HG03097 (cell line): Measurements from ENCODE around the gene TSPAN9.

ENCODE experiments used
- ATAC-seq: cut with Tn5 transposase; IDR thresholded peaks from one replicate; pipeline ENCODE4 v1.9.1; 2021; ENCODE audit not compliant: unreplicated experiment, low FRiP score

Gene TSPAN9

GRCh38 chr12:3241621-3242020, 164.4 kb downstream of the TSPAN9 start:
- no peak for ATAC-seq

GRCh38 chr12:3242199-3242863, 165.2 kb downstream of the TSPAN9 start:
- no peak for ATAC-seq

DNA sequence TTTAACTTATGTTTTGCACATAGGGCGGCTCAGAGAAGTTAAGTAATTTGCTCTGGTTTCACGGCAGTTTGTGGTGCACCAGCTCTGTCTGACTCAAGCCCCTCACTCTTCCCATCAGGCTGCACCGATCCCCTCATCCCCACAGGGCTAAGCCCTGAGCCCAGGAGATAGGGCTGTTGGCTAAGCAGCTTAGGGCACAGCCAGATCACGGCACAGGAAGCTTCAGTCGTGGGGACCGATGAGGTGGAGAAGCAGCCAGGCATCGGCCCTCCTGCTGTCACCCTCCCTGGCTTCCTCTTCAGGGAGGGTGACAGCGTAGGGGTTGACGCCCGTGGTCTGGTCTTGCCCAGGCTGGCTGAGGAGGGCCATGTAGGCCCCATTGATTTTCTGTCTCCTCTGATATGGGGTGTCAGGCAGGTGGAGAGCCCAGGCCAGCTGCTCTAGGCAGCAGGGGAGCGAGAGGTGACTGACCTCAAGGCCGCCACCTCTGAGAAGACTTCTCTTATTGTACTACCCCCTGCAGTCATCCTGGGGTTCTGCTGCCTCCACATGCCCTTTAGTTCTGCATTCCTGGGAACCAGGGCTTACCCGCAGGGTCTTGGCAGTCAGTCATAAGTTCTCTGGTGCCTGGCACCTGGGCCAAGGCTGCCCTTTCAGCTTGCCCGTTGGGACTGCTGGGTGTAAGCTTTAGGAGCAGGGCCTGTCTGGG, 166.4 kb downstream of the TSPAN9 start:
- ATAC-seq: no peak

- ATAC-seq: no peak
These were observed 167.1 kb downstream of the TSPAN9 start for GRCh38 chr12:3244219-3244750.

DNA sequence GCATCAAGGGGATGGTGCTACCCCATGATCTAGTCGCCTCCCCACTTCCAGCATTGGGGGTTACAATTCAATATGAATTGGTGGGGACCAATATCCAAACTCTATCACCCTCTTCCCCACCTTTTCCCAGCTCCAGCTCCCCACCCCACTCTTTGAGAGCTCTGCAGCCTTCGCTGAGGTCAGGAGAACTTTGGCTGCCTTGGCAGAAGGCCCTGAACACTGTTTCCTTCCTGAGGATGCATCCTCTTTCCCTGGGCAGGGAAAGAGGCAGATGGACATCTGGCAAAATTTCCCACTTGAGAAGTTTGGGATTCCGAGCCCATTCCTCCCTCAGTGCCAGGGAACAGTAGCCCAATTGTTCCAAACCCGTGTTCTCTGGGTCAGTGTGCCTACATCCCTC, 169.1 kb downstream of the TSPAN9 start:
- ATAC-seq: no peak

GRCh38 chr12:3247077-3247476, 169.9 kb downstream of the TSPAN9 start:
- no peak for ATAC-seq

DNA sequence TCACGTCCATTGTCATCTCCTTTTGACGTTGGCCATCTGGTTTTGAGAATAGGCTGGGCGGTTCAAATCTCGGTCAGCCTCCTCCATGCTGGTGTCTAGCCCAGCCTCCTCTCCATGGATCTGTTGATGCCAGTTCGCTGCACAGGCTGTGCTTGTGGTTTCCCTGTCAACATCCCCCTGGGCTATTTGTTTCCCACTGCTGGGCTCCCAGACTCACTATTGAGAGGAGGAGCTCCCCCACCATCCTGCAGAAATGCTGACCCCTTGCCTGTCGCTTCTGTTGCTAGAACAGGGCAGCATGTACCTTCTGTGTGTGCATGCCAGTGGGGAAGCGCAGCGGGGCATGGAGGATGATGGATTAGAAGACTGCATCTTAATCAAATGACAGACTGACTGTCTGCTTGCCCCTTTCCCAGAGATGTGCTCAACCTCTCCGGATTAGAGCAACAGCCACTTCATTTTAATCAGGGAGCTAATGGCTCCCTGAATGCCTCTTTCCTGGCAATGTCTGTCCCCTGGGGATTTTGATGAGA, 170.5 kb downstream of the TSPAN9 start:
- no peak for ATAC-seq

GRCh38 chr12:3249081-3249800, 172.1 kb downstream of the TSPAN9 start:
- ATAC-seq: no peak

GRCh38 chr12:3250034-3250433, 172.9 kb downstream of the TSPAN9 start:
- ATAC-seq: no peak

DNA sequence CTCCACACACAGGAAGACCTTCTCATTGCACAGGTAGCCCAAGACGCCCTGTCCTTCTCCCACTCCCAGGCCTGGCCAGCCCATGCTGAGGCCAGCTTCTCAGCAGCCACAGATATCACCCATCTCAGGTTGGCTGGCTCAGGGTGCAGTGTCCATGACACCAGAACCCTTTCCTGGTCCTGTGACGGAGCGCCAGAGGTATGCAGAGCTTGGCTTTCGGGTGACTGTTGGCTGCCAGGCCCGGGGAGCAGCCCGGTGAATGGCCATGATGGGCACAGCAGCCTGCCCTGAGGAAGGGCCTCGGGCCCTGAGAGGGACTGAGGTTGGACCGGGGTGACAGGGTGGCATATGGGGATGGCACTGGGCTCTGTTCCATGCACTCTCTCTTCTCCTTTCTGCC, 173.4 kb downstream of the TSPAN9 start:
- ATAC-seq: no peak

DNA sequence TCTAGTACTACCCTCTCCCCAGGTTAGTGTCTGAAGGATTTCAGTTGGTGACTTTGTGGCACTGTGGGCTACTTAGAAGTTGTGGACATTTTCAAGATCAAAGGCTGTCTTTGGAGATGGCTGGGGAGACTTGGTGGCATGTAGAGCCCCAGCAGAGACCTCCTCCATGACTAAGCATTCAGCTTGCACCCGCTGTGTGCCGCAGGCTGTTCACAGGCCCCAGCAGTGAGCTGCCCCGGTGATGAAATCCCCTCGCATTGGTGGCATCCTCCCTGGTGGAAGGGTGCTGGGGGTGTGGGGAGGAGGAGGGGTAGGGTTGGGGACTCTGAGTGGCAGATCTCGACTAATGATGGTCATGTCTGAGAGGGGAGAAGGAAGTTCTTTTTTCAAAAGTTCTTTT, 173.9 kb downstream of the TSPAN9 start:
- ATAC-seq: no peak

- no peak for ATAC-seq
These were observed 174.5 kb downstream of the TSPAN9 start for GRCh38 chr12:3251691-3252090.

- ATAC-seq: no peak
These were observed 175.3 kb downstream of the TSPAN9 start for GRCh38 chr12:3252450-3252891.

- no peak for ATAC-seq
These were observed 176.6 kb downstream of the TSPAN9 start for GRCh38 chr12:3253682-3254275.

GRCh38 chr12:3255057-3255456, 177.9 kb downstream of the TSPAN9 start:
- no peak for ATAC-seq

DNA sequence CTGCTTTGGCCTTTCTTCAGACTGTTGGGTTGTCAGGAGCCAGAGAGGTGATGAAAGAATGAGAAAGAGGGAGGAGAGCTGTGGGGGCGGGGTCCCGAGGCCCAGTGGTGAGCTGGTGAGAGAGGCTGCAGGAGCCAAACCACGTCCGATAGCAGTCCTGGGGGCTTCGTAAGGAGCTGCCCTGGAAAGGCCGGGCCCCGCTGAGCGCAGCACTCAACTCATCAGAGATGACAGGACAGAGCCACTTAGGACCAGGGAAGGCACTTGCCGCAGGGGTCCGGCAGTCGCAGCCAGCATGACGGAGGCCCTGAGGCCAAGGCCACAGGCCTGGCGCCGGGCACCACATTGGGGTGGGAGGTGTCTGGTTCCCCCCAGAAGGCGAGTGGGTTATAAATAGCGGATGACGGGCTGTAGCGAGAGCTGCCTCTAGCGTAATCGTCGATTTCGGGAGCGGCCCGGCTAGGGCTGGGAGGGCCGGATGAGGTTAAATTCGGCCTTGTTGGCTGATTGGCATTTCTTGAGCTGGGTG, 179.0 kb downstream of the TSPAN9 start:
- ATAC-seq: no peak

- no peak for ATAC-seq
These were observed 180.2 kb downstream of the TSPAN9 start for GRCh38 chr12:3257411-3257810.

DNA sequence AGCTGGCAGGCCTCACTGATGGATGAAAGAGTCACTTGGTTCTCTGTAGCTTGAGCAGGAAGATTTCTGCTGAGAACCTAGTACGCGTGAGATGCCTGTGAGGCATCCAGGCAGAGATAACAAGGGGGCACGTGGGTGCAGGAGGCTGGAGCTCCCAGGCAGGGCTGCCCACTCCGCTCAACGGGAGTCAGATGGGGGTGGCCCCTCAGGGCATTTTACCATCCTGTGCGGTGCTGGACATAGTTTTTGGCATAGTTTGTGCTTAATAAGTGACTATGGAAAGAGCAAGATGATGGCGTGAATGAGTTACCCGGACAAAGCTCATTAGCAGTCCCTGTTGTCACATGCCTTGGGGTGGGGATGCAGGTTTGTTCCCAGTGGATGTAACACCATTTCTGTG, 182.8 kb downstream of the TSPAN9 start:
- no peak for ATAC-seq

DNA sequence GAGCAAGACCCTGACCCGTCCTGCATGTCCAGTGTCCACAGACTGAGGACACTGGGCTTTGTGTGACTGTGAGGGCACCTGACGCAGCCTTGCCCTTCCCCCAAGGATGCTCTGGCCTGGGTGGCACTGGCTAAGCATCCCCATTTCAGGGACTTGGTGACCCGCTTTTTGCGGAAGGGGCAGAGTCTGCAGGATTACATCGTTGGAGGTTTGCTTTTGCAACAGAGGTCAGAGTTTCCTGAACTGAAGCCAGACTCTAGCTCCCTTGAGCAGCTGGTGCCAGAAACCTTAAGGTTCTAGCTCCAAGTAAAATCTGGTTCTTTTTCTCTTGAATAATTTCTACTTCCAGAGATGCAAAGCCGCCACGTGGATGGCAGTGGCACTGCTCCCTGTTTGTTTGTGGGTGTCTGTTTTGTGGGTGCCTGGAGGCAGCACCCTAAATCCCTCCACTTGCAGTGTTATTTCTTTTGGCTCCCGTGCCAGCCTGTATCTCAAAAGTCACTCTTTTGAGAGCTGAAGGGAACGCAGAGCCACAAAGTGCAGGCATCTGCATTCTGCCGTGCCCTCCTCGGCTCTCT, 184.7 kb downstream of the TSPAN9 start:
- no peak for ATAC-seq

DNA sequence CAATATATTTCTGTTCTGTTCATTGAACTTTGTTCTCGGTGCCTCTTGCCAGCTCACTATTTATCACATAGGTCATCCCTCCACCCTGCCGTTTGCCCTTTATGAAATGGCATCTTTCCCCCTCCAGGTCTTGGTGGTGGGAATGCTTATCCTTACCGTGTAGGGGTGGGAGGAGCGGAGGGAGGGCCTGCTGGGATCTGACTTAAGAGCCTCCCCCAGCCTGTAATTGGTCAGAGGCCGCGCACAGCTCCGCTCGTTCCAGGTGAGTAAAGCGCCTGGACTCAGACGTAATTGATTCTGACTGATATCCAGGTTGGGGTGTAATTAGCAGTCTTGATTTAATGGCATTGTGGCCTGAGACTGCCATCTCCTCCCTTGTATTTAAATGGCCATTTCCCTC, 185.3 kb downstream of the TSPAN9 start:
- no peak for ATAC-seq
